Stimulated activated CD4-positive, alpha-beta T cell treated with anti-CD3 and anti-CD28 coated beads, Interleukin-15, amount 100 ng/mL, for 24 hours (primary cell): ENCODE data around the gene MAPK11.

Source experiments
- DNase-seq: peaks from one replicate; pipeline ENCODE4 v3.0.0-alpha.2; 2020

The MAPK11 gene

GRCh38 chr22:50246242-50247175 lies 23.7 kb downstream of the MAPK11 start:
- DNase-seq, result no peak

- no peak for DNase-seq
Measured at GRCh38 chr22:50245214-50246072, 24.7 kb downstream of the MAPK11 start.

- DNase-seq, result peak; percentile 96
Measured at GRCh38 chr22:50244420-50245213, 25.6 kb downstream of the MAPK11 start, which contains the start of gene TUBGCP6. Gene TUBGCP6 (minus strand): TSS chr22:50245023. CDS start chr22:50244459, 564 bp downstream.

GRCh38 chr22:50243685-50244419 lies 26.3 kb downstream of the MAPK11 start:
- no peak for DNase-seq

- DNase-seq, result no peak
Measured at GRCh38 chr22:50242406-50242949, 27.7 kb downstream of the MAPK11 start.

- no peak for DNase-seq
Measured at GRCh38 chr22:50238755-50239154, 31.4 kb downstream of the MAPK11 start.

GRCh38 chr22:50236731-50237409 lies 33.3 kb downstream of the MAPK11 start:
- no peak for DNase-seq

GRCh38 chr22:50233223-50233622 lies 37.0 kb downstream of the MAPK11 start:
- no peak for DNase-seq

- DNase-seq, result no peak
Measured at GRCh38 chr22:50232481-50233151, 37.6 kb downstream of the MAPK11 start.

- no peak for DNase-seq
Measured at GRCh38 chr22:50229370-50229769, 40.8 kb downstream of the MAPK11 start.

GRCh38 chr22:50228366-50228765 lies 41.8 kb downstream of the MAPK11 start:
- no peak for DNase-seq

- DNase-seq, result no peak
Measured at GRCh38 chr22:50227579-50228215, 42.5 kb downstream of the MAPK11 start.

- DNase-seq, result no peak
Measured at GRCh38 chr22:50226875-50227165, 43.4 kb downstream of the MAPK11 start.

- no peak for DNase-seq
Measured at GRCh38 chr22:50226063-50226874, 43.9 kb downstream of the MAPK11 start.

GRCh38 chr22:50225200-50225969 lies 44.8 kb downstream of the MAPK11 start:
- DNase-seq, result no peak

GRCh38 chr22:50224071-50224470 lies 46.1 kb downstream of the MAPK11 start:
- DNase-seq, result no peak

- DNase-seq, result no peak
Measured at GRCh38 chr22:50222508-50222907, 47.7 kb downstream of the MAPK11 start.
